SU-DHL-6 (cell line): ENCODE measurements around the gene DEFB115.
"Not testable (repeated sequence)": the region's sequence is repeated elsewhere in the genome, so short reads cannot be mapped to it uniquely, and the experiment has no call there.

ENCODE experiments used
- H2AFZ ChIP-seq: fragments of 200-600 bp; sonication (generic); 2 replicates; pipeline ENCODE4 v1.6.1; 2014; ENCODE audit warnings: low read depth, mild to moderate bottlenecking, moderate library complexity, mixed read lengths, antibody characterized with exemption, low read length; ENCODE audit not compliant: severe bottlenecking
- H3F3A ChIP-seq: fragments of 200-600 bp; shearing (Covaris generic); 2 replicates; pipeline ENCODE4 v1.6.0; 2016; ENCODE audit warnings: antibody characterized with exemption, mild to moderate bottlenecking; ENCODE audit not compliant: insufficient read depth
- H3K27ac ChIP-seq: fragments of 200-600 bp; sonication (generic); 2 replicates; pipeline ENCODE4 v1.5.1; 2016; ENCODE audit warnings: low read depth, mild to moderate bottlenecking, low read length, moderate library complexity, mixed read lengths
- H3K27me3 ChIP-seq: fragments of 200-600 bp; sonication (generic), shearing (Covaris generic); 2 replicates; pipeline ENCODE4 v1.6.0; 2014; ENCODE audit warnings: mild to moderate bottlenecking, low read length
- H3K36me3 ChIP-seq: fragments of 200-600 bp; sonication (generic); 2 replicates; pipeline ENCODE4 v1.6.1; 2014; ENCODE audit warnings: mild to moderate bottlenecking, low read length, mixed read lengths
- H3K4me2 ChIP-seq: fragments of 300-600, 200-600 bp; shearing (Covaris generic), sonication (generic); 2 replicates; pipeline ENCODE4 v1.6.0; 2014; ENCODE audit warnings: low read length, low read depth, mild to moderate bottlenecking; ENCODE audit not compliant: poor library complexity, severe bottlenecking
- H3K4me3 ChIP-seq: fragments of 200-600 bp; sonication (generic); 2 replicates; pipeline ENCODE4 v1.5.1; 2014; ENCODE audit warnings: antibody characterized with exemption, low read length, mild to moderate bottlenecking, mixed read lengths; ENCODE audit not compliant: insufficient read depth, poor library complexity, severe bottlenecking
- H3K79me2 ChIP-seq: fragments of 200-600 bp; sonication (generic); 2 replicates; pipeline ENCODE4 v1.6.1; 2014; ENCODE audit warnings: mild to moderate bottlenecking, low read length, moderate library complexity; ENCODE audit not compliant: insufficient read depth
- H3K9ac ChIP-seq: fragments of 200-600 bp; sonication (generic); 2 replicates; pipeline ENCODE4 v1.7.0; 2014; ENCODE audit warnings: mild to moderate bottlenecking, low read length
- H3K9me2 ChIP-seq: fragments of 200-600 bp; sonication (generic); replicated peaks from 2 replicates; pipeline ENCODE4 v1.6.1; 2014; ENCODE audit warnings: low read length; ENCODE audit not compliant: insufficient read depth
- H3K9me3 ChIP-seq: fragments of 200-600 bp; sonication (generic); 2 replicates; pipeline ENCODE4 v1.6.1; 2014; ENCODE audit warnings: low read length, mixed read lengths; ENCODE audit not compliant: insufficient read depth
- H4K20me1 ChIP-seq: fragments of 200-600 bp; sonication (generic); 2 replicates; pipeline ENCODE4 v1.6.1; 2014; ENCODE audit warnings: low read depth, mild to moderate bottlenecking, antibody characterized with exemption, low read length, moderate library complexity, mixed read lengths
- EZH2phosphoT487 ChIP-seq: fragments of 200-600 bp; sonication (generic), shearing (Covaris generic); conservative IDR thresholded peaks from 2 replicates; pipeline ENCODE4 v1.6.1; 2018; ENCODE audit warnings: mild to moderate bottlenecking, antibody characterized with exemption, low read length, moderate library complexity, mixed read lengths
- TF ChIP-seq, protein P1 (sequence below): fragments of 200-600 bp; sonication (generic); IDR thresholded peaks from one replicate; pipeline ENCODE4 v1.5.1; 2017; ENCODE audit warnings: antibody characterized with exemption, mild to moderate bottlenecking, low read length, moderate library complexity; ENCODE audit not compliant: insufficient read depth, poor library complexity, severe bottlenecking

The DEFB115 gene

DNA sequence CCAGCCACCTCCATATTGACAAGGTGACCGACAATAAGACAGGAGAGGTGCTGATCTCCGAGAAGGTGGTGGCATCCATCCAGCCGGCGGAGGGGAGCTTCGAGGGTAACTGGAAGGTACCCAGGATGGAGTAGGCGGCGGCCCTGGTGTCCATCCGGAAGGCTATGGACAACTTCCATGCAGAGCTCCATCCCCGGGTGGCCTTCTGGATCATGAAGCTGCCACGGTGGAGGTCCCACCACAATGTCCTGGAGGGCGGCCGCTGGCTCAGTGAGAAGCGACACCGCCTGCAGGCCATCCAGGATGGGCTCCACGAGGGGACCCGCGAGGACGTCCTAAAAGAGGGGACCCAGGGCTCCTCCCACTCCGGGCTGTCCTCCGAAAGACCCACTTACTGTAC is 17.0 kb downstream of the DEFB115 start:
- Histone ChIP-seq H3K27me3 (no peaks in the 10 kb centered on the region), H3K4me2 (no peak overlapping the region), H3K79me2 (no peaks in the 10 kb centered on the region), H3K4me3 (no peak overlapping the region), H3K27ac (no peak overlapping the region), H2AFZ (no peak overlapping the region), H3F3A (no peaks in the 10 kb centered on the region), H3K9me2 (no peaks in the 10 kb centered on the region), H3K9ac (no peak overlapping the region), H4K20me1 (no peaks in the 10 kb centered on the region), H3K9me3 (no peaks in the 10 kb centered on the region), H3K36me3 (no peaks in the 10 kb centered on the region)
- no peak for TF ChIP-seq EZH2phosphoT487
- TF ChIP-seq, protein P1, sequence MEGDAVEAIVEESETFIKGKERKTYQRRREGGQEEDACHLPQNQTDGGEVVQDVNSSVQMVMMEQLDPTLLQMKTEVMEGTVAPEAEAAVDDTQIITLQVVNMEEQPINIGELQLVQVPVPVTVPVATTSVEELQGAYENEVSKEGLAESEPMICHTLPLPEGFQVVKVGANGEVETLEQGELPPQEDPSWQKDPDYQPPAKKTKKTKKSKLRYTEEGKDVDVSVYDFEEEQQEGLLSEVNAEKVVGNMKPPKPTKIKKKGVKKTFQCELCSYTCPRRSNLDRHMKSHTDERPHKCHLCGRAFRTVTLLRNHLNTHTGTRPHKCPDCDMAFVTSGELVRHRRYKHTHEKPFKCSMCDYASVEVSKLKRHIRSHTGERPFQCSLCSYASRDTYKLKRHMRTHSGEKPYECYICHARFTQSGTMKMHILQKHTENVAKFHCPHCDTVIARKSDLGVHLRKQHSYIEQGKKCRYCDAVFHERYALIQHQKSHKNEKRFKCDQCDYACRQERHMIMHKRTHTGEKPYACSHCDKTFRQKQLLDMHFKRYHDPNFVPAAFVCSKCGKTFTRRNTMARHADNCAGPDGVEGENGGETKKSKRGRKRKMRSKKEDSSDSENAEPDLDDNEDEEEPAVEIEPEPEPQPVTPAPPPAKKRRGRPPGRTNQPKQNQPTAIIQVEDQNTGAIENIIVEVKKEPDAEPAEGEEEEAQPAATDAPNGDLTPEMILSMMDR, result no peak

GRCh38 chr20:31278178-31278577 is 20.7 kb downstream of the DEFB115 start:
- Histone ChIP-seq H2AFZ (no peak overlapping the region), H3K79me2 (no peaks in the 10 kb centered on the region), H3K36me3 (no peaks in the 10 kb centered on the region), H3K9me3 (no peaks in the 10 kb centered on the region), H3F3A (no peaks in the 10 kb centered on the region), H3K27ac (no peak overlapping the region), H3K9me2 (no peaks in the 10 kb centered on the region), H3K4me3 (no peak overlapping the region), H4K20me1 (no peaks in the 10 kb centered on the region), H3K27me3 (no peaks in the 10 kb centered on the region), H3K9ac (no peak overlapping the region), H3K4me2 (no peak overlapping the region)
- TF ChIP-seq, protein P1, result no peak
- TF ChIP-seq EZH2phosphoT487, result no peak

DNA sequence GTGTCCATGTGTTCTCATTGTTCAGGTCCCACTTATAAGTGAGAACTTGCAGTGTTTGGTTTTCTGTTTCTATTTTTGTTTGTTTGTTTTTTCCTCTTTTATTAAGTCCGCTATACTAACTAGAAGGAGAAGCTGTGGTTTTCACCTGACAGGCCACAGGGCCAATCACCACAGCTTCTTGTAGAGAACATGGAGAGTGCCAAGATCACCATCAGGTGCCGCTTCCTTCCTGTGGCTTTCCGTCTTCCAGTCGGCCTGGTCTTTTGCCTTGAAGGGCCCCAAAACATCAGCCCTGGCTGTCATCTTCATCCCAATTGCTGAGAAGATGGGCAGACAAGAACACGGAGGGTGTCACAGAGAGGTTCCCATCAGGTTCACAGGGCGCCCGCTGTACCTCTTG is 27.5 kb downstream of the DEFB115 start:
- not testable (repeated sequence) for H4K20me1 ChIP-seq, H3K9me2 ChIP-seq, H3F3A ChIP-seq, H2AFZ ChIP-seq, H3K27me3 ChIP-seq, H3K79me2 ChIP-seq, H3K27ac ChIP-seq, H3K9me3 ChIP-seq, H3K4me2 ChIP-seq, H3K4me3 ChIP-seq, H3K36me3 ChIP-seq, H3K9ac ChIP-seq

GRCh38 chr20:31308535-31309162 is 51.2 kb downstream of the DEFB115 start, which contains the start of gene DEFB116:
Gene DEFB116 (minus strand): TSS chr20:31308585. CDS start chr20:31308585, 0 bp downstream.
- TF ChIP-seq EZH2phosphoT487, result no peak
- TF ChIP-seq, protein P1, result no peak
- no peaks in the 10 kb centered on the region for H4K20me1 ChIP-seq
- no peak within 1 kb of the TSS for H3K4me3 ChIP-seq
- H3K27me3 ChIP-seq, result no peaks in the 10 kb centered on the region
- H3K27ac ChIP-seq, result no peak within 1 kb of the TSS
- no peak within 1 kb of the TSS for H3K4me2 ChIP-seq
- H3K9me3 ChIP-seq, result no peaks in the 10 kb centered on the region
- H3K79me2 ChIP-seq, result no peaks in the 10 kb centered on the region
- H3K9me2 ChIP-seq, result no peaks in the 10 kb centered on the region
- no peaks in the 10 kb centered on the region for H3F3A ChIP-seq
- H3K36me3 ChIP-seq, result no peaks in the 10 kb centered on the region
- H3K9ac ChIP-seq, result no peak within 1 kb of the TSS
- no peak within 1 kb of the TSS for H2AFZ ChIP-seq
